Daoy (cell line): ENCODE measurements around the gene ADAMTS6. TPM values are rescaled to one million over a fixed set of nuclear protein-coding genes. Genes with fewer than 3 reads are reported as not detected.
A peak's percentile ranks its signal among the peaks of the same experiment; 100 is the strongest.

Experiments
- DNase-seq: peaks from one replicate; pipeline ENCODE4 v3.0.0-alpha.2; 2015; ENCODE audit warnings: low read depth
- total RNA-seq: library from RNA; depleted of rRNA; stranded (reverse); fragments of >200 nt; shearing (Covaris generic); gene quantifications from 2 replicates; pipeline ENCODE4 v1.2.3, GENCODE V29; 2014; rRNA removed

ADAMTS6 gene
- total RNA-seq, 1 experiment from 2014 or later, result 20.8 TPM

- peak; percentile 13 for DNase-seq
Measured at GRCh38 chr5:65103756-65104440, 377.8 kb downstream of the ADAMTS6 start.

GRCh38 chr5:65102976-65103711 is 378.6 kb downstream of the ADAMTS6 start:
- DNase-seq, result peak; percentile 75

- DNase-seq, result no peak
Measured at GRCh38 chr5:65102371-65102975, 379.2 kb downstream of the ADAMTS6 start.

GRCh38 chr5:65101632-65102100 is 380.1 kb downstream of the ADAMTS6 start:
- DNase-seq, result no peak

- peak; percentile 86 for DNase-seq
Measured at GRCh38 chr5:65100911-65101631, 380.6 kb downstream of the ADAMTS6 start.

Other genes starting within 250 kb of the ADAMTS6 start
- gene CENPK, start 81.2 kb upstream of the ADAMTS6 start, total RNA-seq, result 42.2 and 105 TPM in 2 replicates
- 39.8 and 46.3 TPM in 2 replicates for gene PPWD1, start 81.4 kb upstream of the ADAMTS6 start, total RNA-seq
- 11.8 and 13.8 TPM in 2 replicates for gene TRIM23, start 142.4 kb upstream of the ADAMTS6 start, total RNA-seq
- gene SHLD3, start 143.1 kb upstream of the ADAMTS6 start, total RNA-seq, result 5.3 and 7.7 TPM in 2 replicates
- 51.8 and 56.9 TPM in 2 replicates for gene TRAPPC13, start 143.1 kb upstream of the ADAMTS6 start, total RNA-seq
- 7.7 and 9.9 TPM in 2 replicates for gene SGTB, start 240.2 kb upstream of the ADAMTS6 start, total RNA-seq
- 43.8 and 44.2 TPM in 2 replicates for gene NLN, start 240.3 kb upstream of the ADAMTS6 start, total RNA-seq